Endodermal cell (in vitro differentiated cells): Measurements from ENCODE around the gene NTPCR. TPM values are rescaled to one million over a fixed set of nuclear protein-coding genes. Genes with fewer than 3 reads are reported as not detected.
A peak's percentile ranks its signal among the peaks of the same experiment; 100 is the strongest.

ENCODE experiments used
- DNase-seq: peaks from one replicate; pipeline ENCODE4 v3.0.0-alpha.2; 2017
- H3K27ac ChIP-seq: 2 replicates; pipeline ENCODE4 v1.5.1; 2013; ENCODE audit warnings: mild to moderate bottlenecking, low read depth, low read length, moderate library complexity
- H3K27me3 ChIP-seq: 2 replicates; pipeline ENCODE4 v1.6.1; 2013; ENCODE audit warnings: mild to moderate bottlenecking, low read length, moderate library complexity; ENCODE audit not compliant: insufficient read depth, control insufficient read depth, poor library complexity, severe bottlenecking
- H3K36me3 ChIP-seq: 2 replicates; pipeline ENCODE4 v1.7.0; 2013; ENCODE audit warnings: mild to moderate bottlenecking, low read length, moderate library complexity; ENCODE audit not compliant: control insufficient read depth, insufficient read depth
- H3K4me1 ChIP-seq: one replicate; pipeline ENCODE4 v1.7.0; 2013; ENCODE audit warnings: low read length; ENCODE audit not compliant: control insufficient read depth, insufficient read depth
- H3K4me3 ChIP-seq: 2 replicates; pipeline ENCODE4 v1.5.1; 2013; ENCODE audit warnings: mild to moderate bottlenecking, low read length, moderate library complexity
- H3K9ac ChIP-seq: 2 replicates; pipeline ENCODE4 v1.6.1; 2013; ENCODE audit warnings: mild to moderate bottlenecking, low read length, moderate library complexity; ENCODE audit not compliant: poor library complexity, severe bottlenecking; ENCODE audit errors: extremely low read depth
- H3K9me3 ChIP-seq: 2 replicates; pipeline ENCODE4 v1.6.1; 2013; ENCODE audit warnings: mild to moderate bottlenecking, low read length, moderate library complexity; ENCODE audit not compliant: control insufficient read depth
- H3K27ac Mint-ChIP-seq: 2 replicates; pipeline ENCODE4 v1.8.0; 2020; ENCODE audit warnings: mixed read lengths
- H3K27me3 Mint-ChIP-seq: 2 replicates; pipeline ENCODE4 v1.8.0; 2021; ENCODE audit warnings: mild to moderate bottlenecking, mixed read lengths; ENCODE audit not compliant: insufficient read depth
- H3K36me3 Mint-ChIP-seq: 2 replicates; pipeline ENCODE4 v1.8.0; 2020; ENCODE audit warnings: low read depth, mixed read lengths
- H3K4me1 Mint-ChIP-seq: 2 replicates; pipeline ENCODE4 v1.8.0; 2020; ENCODE audit warnings: mixed read lengths
- H3K4me3 Mint-ChIP-seq: 2 replicates; pipeline ENCODE4 v1.8.0; 2020; ENCODE audit warnings: mild to moderate bottlenecking, moderate library complexity, mixed read lengths
- H3K9me3 Mint-ChIP-seq: 2 replicates; pipeline ENCODE4 v1.8.0; 2020; ENCODE audit warnings: mild to moderate bottlenecking, mixed read lengths
- WGBS, 2 experiments: methylation state at CpG; one replicate each; pipeline versions ENCODE4 v1.1.5 to v1.1.7; 2013; ENCODE audit warnings: missing lambda C conversion rate in 2 of 2, mixed read lengths in 1 of 2; ENCODE audit not compliant: insufficient coverage in 1 of 2, insufficient read length in 1 of 2; 5-methylcytosine and 5-hydroxymethylcytosine counted together
- total RNA-seq, 2 donors: library from RNA; stranded (reverse); fragmentation: NEBNext Ultra II Directional in 1 of 2; extraction: Animal tissue kit (Norgen Biotek cat#: 25700) in 1 of 2; gene quantifications; 2 replicates in 1 of 2; 3 replicates in 1 of 2; pipeline ENCODE4 v1.2.1, GENCODE V29; 2021
- TF ChIP-seq, protein P1 (sequence below): fragments of 200-600 bp; sonication (generic); conservative IDR thresholded peaks from 2 replicates; pipeline ENCODE4 v1.5.0; 2021; ENCODE audit warnings: antibody characterized with exemption, mild to moderate bottlenecking

The NTPCR gene
- total RNA-seq, 2 donors from 2014 or later = 30.9 to 43.3 TPM

DNA sequence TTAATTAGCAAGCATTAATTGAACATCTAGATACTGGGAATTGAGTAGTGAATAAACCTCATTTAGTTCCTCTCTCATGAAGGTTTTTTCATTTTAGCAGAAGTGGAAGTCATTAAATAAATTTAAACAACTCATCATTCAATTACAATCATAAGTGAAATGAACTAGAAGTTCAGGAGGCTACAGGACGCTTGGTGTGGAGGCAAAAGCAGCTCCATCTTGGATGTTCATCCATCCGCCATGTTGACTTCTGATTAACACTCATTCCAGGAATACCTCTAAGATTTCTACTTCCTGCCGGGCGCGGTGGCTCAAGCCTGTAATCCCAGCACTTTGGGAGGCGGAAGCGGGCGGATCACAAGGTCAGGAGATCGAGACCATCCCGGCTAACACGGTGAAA lies 11.5 kb upstream of the NTPCR start:
- no peak overlapping the region for H3K4me3 ChIP-seq
- no peaks in the 10 kb centered on the region for H3K36me3 Mint-ChIP-seq
- no peak overlapping the region for H3K9ac ChIP-seq
- H3K4me1 ChIP-seq = no peaks in the 10 kb centered on the region
- H3K4me1 Mint-ChIP-seq = peaks cover 8% of the 10 kb centered on the region
- H3K27me3 ChIP-seq = no peaks in the 10 kb centered on the region
- DNase-seq = no peak
- no peak overlapping the region for H3K27ac ChIP-seq
- H3K9me3 Mint-ChIP-seq = no peaks in the 10 kb centered on the region
- no peaks in the 10 kb centered on the region for H3K36me3 ChIP-seq
- WGBS, 2 experiments = 97% methylated on average over 8 of the region's 11 CpGs; no CpG with 5 or more reads in 1 of the 2 experiments
- H3K4me3 Mint-ChIP-seq = no peak overlapping the region
- TF ChIP-seq, protein P1, sequence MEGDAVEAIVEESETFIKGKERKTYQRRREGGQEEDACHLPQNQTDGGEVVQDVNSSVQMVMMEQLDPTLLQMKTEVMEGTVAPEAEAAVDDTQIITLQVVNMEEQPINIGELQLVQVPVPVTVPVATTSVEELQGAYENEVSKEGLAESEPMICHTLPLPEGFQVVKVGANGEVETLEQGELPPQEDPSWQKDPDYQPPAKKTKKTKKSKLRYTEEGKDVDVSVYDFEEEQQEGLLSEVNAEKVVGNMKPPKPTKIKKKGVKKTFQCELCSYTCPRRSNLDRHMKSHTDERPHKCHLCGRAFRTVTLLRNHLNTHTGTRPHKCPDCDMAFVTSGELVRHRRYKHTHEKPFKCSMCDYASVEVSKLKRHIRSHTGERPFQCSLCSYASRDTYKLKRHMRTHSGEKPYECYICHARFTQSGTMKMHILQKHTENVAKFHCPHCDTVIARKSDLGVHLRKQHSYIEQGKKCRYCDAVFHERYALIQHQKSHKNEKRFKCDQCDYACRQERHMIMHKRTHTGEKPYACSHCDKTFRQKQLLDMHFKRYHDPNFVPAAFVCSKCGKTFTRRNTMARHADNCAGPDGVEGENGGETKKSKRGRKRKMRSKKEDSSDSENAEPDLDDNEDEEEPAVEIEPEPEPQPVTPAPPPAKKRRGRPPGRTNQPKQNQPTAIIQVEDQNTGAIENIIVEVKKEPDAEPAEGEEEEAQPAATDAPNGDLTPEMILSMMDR = no peak
- no peak overlapping the region for H3K27ac Mint-ChIP-seq
- H3K27me3 Mint-ChIP-seq = no peaks in the 10 kb centered on the region
- H3K9me3 ChIP-seq = no peaks in the 10 kb centered on the region

DNA sequence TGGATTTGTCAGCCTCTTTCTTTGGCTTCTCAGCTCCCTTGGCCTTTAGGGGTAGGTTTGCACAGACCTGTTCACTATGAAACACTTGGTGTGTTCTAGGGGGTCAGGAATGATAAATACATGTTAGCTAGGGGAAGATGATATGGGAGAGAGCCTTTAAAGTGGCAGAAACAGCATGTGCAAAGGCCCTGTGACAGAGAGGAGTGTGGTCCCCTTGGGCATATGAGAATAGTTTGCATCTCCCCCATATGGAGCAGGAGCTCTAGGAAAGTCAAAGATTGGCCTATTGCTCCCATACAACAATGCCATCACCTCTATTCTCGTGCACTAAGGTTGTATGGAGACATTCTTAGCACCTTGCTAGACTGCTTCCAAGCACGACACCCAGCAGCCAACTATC lies 10.7 kb upstream of the NTPCR start:
- Histone ChIP-seq H3K4me1 (no peaks in the 10 kb centered on the region), H3K9ac (no peak overlapping the region), H3K9me3 (no peaks in the 10 kb centered on the region), H3K36me3 (no peaks in the 10 kb centered on the region), H3K27ac (no peak overlapping the region), H3K27me3 (no peaks in the 10 kb centered on the region), H3K4me3 (no peak overlapping the region)
- H3K4me3 Mint-ChIP-seq = no peak overlapping the region
- TF ChIP-seq, protein P1 = no peak
- H3K4me1 Mint-ChIP-seq = peaks cover 8% of the 10 kb centered on the region
- DNase-seq = no peak
- WGBS, 2 experiments = 92 to 100% methylated on average over 1 to 2 of the region's 2 CpGs
- H3K27me3 Mint-ChIP-seq = peaks cover 4% of the 10 kb centered on the region
- H3K27ac Mint-ChIP-seq = no peak overlapping the region
- no peaks in the 10 kb centered on the region for H3K9me3 Mint-ChIP-seq
- H3K36me3 Mint-ChIP-seq = no peaks in the 10 kb centered on the region

DNA sequence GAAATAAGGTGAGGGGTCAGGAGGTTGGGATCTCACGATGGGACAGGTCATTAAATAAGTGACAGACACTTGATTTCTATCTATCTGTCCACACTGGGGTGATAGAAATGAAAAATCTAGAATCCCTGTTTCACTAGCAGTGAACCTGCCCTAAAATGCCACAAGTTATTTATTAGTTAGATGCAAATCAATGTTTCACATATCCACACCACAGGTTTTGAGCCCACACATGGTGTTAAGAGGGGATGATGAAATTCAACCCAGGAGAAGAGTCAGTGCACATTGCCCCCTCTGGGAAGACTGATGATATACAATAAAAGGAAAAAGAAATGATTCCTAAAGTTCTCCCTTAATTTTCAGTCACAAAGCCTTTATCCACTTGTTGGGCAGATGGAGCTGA lies 10.1 kb upstream of the NTPCR start:
- TF ChIP-seq, protein P1 = peak; percentile 35
- no peaks in the 10 kb centered on the region for H3K4me1 ChIP-seq
- WGBS, 2 experiments = 83% methylated on average over 1 of the region's 1 CpG; no CpG with 5 or more reads in 1 of the 2 experiments
- Mint-ChIP-seq H3K4me1 (peaks cover 8% of the 10 kb centered on the region), H3K9me3 (no peaks in the 10 kb centered on the region), H3K27me3 (peaks cover 4% of the 10 kb centered on the region), H3K27ac (no peak overlapping the region), H3K36me3 (no peaks in the 10 kb centered on the region), H3K4me3 (no peak overlapping the region)
- H3K9ac ChIP-seq = no peak overlapping the region
- no peaks in the 10 kb centered on the region for H3K9me3 ChIP-seq
- DNase-seq = no peak
- no peak overlapping the region for H3K27ac ChIP-seq
- no peak overlapping the region for H3K4me3 ChIP-seq
- H3K36me3 ChIP-seq = no peaks in the 10 kb centered on the region
- no peaks in the 10 kb centered on the region for H3K27me3 ChIP-seq
